ENCODE results near the gene MCF2L2.

DNA sequence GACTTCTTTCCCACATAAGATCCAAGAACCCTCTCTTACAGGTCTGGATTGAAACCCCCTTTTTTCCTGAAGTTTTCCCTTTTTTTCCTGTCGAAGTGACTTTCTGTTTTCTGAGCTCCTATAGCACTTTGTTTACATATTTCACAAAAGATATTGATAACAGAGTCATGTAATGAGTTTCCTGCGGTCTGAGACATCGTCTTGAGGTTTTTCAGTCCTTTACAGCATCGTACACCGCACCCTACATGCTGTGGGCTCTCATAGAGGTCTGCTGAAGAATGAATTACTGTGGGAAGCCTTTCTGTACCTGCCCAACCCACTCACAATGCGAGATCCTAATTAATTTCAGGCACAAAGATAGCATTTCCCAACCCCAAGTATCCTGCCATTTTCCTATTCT, 53.1 kb downstream of the MCF2L2 start:
- TF ChIP-seq, protein P1, sequence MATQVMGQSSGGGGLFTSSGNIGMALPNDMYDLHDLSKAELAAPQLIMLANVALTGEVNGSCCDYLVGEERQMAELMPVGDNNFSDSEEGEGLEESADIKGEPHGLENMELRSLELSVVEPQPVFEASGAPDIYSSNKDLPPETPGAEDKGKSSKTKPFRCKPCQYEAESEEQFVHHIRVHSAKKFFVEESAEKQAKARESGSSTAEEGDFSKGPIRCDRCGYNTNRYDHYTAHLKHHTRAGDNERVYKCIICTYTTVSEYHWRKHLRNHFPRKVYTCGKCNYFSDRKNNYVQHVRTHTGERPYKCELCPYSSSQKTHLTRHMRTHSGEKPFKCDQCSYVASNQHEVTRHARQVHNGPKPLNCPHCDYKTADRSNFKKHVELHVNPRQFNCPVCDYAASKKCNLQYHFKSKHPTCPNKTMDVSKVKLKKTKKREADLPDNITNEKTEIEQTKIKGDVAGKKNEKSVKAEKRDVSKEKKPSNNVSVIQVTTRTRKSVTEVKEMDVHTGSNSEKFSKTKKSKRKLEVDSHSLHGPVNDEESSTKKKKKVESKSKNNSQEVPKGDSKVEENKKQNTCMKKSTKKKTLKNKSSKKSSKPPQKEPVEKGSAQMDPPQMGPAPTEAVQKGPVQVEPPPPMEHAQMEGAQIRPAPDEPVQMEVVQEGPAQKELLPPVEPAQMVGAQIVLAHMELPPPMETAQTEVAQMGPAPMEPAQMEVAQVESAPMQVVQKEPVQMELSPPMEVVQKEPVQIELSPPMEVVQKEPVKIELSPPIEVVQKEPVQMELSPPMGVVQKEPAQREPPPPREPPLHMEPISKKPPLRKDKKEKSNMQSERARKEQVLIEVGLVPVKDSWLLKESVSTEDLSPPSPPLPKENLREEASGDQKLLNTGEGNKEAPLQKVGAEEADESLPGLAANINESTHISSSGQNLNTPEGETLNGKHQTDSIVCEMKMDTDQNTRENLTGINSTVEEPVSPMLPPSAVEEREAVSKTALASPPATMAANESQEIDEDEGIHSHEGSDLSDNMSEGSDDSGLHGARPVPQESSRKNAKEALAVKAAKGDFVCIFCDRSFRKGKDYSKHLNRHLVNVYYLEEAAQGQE (IDR thresholded peaks at IDR 0.05; ENCODE audit: unreplicated experiment): no peak
- TF ChIP-seq, protein P2, sequence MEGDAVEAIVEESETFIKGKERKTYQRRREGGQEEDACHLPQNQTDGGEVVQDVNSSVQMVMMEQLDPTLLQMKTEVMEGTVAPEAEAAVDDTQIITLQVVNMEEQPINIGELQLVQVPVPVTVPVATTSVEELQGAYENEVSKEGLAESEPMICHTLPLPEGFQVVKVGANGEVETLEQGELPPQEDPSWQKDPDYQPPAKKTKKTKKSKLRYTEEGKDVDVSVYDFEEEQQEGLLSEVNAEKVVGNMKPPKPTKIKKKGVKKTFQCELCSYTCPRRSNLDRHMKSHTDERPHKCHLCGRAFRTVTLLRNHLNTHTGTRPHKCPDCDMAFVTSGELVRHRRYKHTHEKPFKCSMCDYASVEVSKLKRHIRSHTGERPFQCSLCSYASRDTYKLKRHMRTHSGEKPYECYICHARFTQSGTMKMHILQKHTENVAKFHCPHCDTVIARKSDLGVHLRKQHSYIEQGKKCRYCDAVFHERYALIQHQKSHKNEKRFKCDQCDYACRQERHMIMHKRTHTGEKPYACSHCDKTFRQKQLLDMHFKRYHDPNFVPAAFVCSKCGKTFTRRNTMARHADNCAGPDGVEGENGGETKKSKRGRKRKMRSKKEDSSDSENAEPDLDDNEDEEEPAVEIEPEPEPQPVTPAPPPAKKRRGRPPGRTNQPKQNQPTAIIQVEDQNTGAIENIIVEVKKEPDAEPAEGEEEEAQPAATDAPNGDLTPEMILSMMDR (conservative IDR thresholded peaks at IDR 0.05; ENCODE audit: low read depth in 2 of 2): no peak
- TF ChIP-seq EZH2 (IDR thresholded peaks at IDR 0.05; ENCODE audit: low read depth, unreplicated experiment) (no peak), JUNB (IDR thresholded peaks at IDR 0.05; ENCODE audit: unreplicated experiment) (no peak), CREB1 (CRISPR knock-in tag; IDR thresholded peaks at IDR 0.05; ENCODE audit: low read depth) (no peak), POLR2AphosphoS5 (IDR thresholded peaks at IDR 0.05; ENCODE audit: low read depth) (no peak), ZNF114 (CRISPR knock-in tag; IDR thresholded peaks at IDR 0.05) (no peak)
- TF ChIP-seq, protein P3, sequence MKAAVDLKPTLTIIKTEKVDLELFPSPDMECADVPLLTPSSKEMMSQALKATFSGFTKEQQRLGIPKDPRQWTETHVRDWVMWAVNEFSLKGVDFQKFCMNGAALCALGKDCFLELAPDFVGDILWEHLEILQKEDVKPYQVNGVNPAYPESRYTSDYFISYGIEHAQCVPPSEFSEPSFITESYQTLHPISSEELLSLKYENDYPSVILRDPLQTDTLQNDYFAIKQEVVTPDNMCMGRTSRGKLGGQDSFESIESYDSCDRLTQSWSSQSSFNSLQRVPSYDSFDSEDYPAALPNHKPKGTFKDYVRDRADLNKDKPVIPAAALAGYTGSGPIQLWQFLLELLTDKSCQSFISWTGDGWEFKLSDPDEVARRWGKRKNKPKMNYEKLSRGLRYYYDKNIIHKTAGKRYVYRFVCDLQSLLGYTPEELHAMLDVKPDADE (IDR thresholded peaks at IDR 0.05): no peak

All from GM23338 (cell line).